CD4-positive, alpha-beta T cell (primary cell): ENCODE data around the gene CHD2. TPM values are rescaled to one million over a fixed set of nuclear protein-coding genes. Genes with fewer than 3 reads are reported as not detected.

Experiments
- ATAC-seq: fragments of 200-7000 bp; cut with Tn5 transposase; one replicate; pipeline ENCODE4 v1.10.0; 2022; ENCODE audit warnings: mild to moderate bottlenecking; ENCODE audit not compliant: poor library complexity
- CTCF ChIA-PET: fragments of 350-600 bp; sonication (Branson Sonifier 250); formaldehyde crosslinking; loops from one replicate; lab custom pipeline; 2021; ENCODE audit warnings: antibody characterized with exemption, inconsistent platforms; lab: Charles Lee
- POLR2A ChIA-PET: fragments of 350-600 bp; sonication (Branson Sonifier 250); formaldehyde crosslinking; loops from one replicate; lab custom pipeline; 2021; ENCODE audit warnings: antibody characterized with exemption, inconsistent platforms; lab: Charles Lee
- DNase-seq, 14 experiments: peaks; one replicate each; pipeline ENCODE4 v3.0.0-alpha.2; 2013 to 2020; ENCODE audit warnings: mixed read lengths in 2 of 14
- H3K27ac ChIP-seq, 2 donors: one replicate each; pipeline versions ENCODE4 v1.5.1 to v1.7.0; 2013; ENCODE audit warnings: low read length in 2 of 2, low read depth in 1 of 2, mild to moderate bottlenecking in 1 of 2
- H3K27me3 ChIP-seq, 2 experiments: 1 replicate in 1 of 2; 2 replicates in 1 of 2; pipeline versions ENCODE4 v1.6.1 to v1.7.0; 2013; ENCODE audit warnings: low read length in 2 of 2, control low read depth in 1 of 2, mild to moderate bottlenecking in 1 of 2, moderate library complexity in 1 of 2; ENCODE audit not compliant: insufficient read depth in 2 of 2, control insufficient read depth in 1 of 2
- H3K36me3 ChIP-seq: one replicate; pipeline ENCODE4 v1.6.1; 2013; ENCODE audit warnings: low read length, control low read depth; ENCODE audit not compliant: insufficient read depth
- H3K4me1 ChIP-seq: one replicate; pipeline ENCODE4 v1.6.1; 2013; ENCODE audit warnings: low read length, control low read depth; ENCODE audit not compliant: insufficient read depth
- H3K4me3 ChIP-seq: one replicate; pipeline ENCODE4 v1.5.1; 2013; ENCODE audit warnings: mild to moderate bottlenecking, low read length, moderate library complexity
- H3K9me3 ChIP-seq, 2 experiments: 1 replicate in 1 of 2; 2 replicates in 1 of 2; pipeline versions ENCODE4 v1.6.1 to v1.7.0; 2013; ENCODE audit warnings: low read length in 2 of 2, mild to moderate bottlenecking in 2 of 2, control low read depth in 1 of 2, moderate library complexity in 1 of 2; ENCODE audit not compliant: control insufficient read depth in 1 of 2, insufficient read depth in 1 of 2
- H3K27ac Mint-ChIP-seq: one replicate; pipeline ENCODE4 v1.8.0; 2020; ENCODE audit warnings: mixed read lengths
- H3K27me3 Mint-ChIP-seq: one replicate; pipeline ENCODE4 v1.8.0; 2021; ENCODE audit warnings: mixed read lengths
- H3K36me3 Mint-ChIP-seq: one replicate; pipeline ENCODE4 v1.8.0; 2021; ENCODE audit warnings: low read depth, mixed read lengths
- H3K4me1 Mint-ChIP-seq: one replicate; pipeline ENCODE4 v1.8.0; 2021; ENCODE audit warnings: low read depth, mixed read lengths
- H3K4me3 Mint-ChIP-seq: one replicate; pipeline ENCODE4 v1.8.0; 2020; ENCODE audit warnings: mild to moderate bottlenecking, mixed read lengths
- H3K9me3 Mint-ChIP-seq: one replicate; pipeline ENCODE4 v1.8.0; 2020; ENCODE audit warnings: mixed read lengths
- intact Hi-C, 2 experiments: fragments of 100-400 bp; cut with DNase I in 1 of 2; cut with micrococcal nuclease in 1 of 2; formaldehyde crosslinking; loops; one replicate each; pipeline versions ENCODE4 v1.15.1 to v1.9.0; 2023 to 2025; cut with DNase I, micrococcal nuclease
- total RNA-seq, 174 experiments: library from RNA in 2 of 174; stranded (reverse) in 2 of 174; gene quantifications; one replicate each; pipeline ENCODE4 v1.2.3 and lab custom pipeline; 2021 to 2026
- TF ChIP-seq, protein P1 (sequence below): fragments of 200-600 bp; IDR thresholded peaks from one replicate; pipeline ENCODE4 v1.8.0; 2022; ENCODE audit warnings: antibody characterized with exemption, mild to moderate bottlenecking

The CHD2 gene
- total RNA-seq, 2 experiments from 2014 or later: 615 to 660 TPM

DNA sequence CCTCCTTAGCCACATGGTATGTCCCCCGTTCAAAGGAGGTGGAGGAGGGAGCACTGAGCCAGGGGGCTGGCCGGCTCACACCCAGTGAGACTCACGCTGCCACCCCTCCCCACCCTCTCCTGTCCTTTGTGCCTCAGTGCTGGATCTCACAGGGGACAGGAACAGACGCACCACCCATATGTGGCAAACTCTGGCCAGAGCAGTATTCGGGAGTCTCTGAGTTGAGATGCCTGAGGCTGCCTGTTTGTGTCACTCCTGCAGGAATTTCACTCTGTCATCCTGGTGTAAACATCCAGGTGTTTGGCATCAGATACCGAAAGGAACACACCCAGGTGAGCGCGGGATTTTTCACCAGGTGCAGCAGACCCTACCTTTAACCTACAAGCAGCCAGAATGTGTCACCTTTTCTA lies 163.1 kb downstream of the CHD2 start:
- POLR2A ChIA-PET: no interaction called here
- no peaks in the 10 kb centered on the region for H3K9me3 ChIP-seq
- Mint-ChIP-seq H3K9me3 (no peaks in the 10 kb centered on the region), H3K36me3 (no peaks in the 10 kb centered on the region), H3K27ac (no peak overlapping the region), H3K4me1 (no peaks in the 10 kb centered on the region), H3K27me3 (peaks cover 7% of the 10 kb centered on the region), H3K4me3 (no peak overlapping the region)
- TF ChIP-seq, protein P1, sequence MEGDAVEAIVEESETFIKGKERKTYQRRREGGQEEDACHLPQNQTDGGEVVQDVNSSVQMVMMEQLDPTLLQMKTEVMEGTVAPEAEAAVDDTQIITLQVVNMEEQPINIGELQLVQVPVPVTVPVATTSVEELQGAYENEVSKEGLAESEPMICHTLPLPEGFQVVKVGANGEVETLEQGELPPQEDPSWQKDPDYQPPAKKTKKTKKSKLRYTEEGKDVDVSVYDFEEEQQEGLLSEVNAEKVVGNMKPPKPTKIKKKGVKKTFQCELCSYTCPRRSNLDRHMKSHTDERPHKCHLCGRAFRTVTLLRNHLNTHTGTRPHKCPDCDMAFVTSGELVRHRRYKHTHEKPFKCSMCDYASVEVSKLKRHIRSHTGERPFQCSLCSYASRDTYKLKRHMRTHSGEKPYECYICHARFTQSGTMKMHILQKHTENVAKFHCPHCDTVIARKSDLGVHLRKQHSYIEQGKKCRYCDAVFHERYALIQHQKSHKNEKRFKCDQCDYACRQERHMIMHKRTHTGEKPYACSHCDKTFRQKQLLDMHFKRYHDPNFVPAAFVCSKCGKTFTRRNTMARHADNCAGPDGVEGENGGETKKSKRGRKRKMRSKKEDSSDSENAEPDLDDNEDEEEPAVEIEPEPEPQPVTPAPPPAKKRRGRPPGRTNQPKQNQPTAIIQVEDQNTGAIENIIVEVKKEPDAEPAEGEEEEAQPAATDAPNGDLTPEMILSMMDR: no peak
- H3K4me1 ChIP-seq: no peaks in the 10 kb centered on the region
- peaks cover 0 to 4% of the 10 kb centered on the region in 2 experiments for H3K27me3 ChIP-seq
- CTCF ChIA-PET: no interaction called here
- no peaks in the 10 kb centered on the region for H3K36me3 ChIP-seq
- intact Hi-C loops: no loop called here
- no peak overlapping the region for H3K4me3 ChIP-seq
- ATAC-seq (no peak), DNase-seq (no peak)
- no peak overlapping the region for H3K27ac ChIP-seq

DNA sequence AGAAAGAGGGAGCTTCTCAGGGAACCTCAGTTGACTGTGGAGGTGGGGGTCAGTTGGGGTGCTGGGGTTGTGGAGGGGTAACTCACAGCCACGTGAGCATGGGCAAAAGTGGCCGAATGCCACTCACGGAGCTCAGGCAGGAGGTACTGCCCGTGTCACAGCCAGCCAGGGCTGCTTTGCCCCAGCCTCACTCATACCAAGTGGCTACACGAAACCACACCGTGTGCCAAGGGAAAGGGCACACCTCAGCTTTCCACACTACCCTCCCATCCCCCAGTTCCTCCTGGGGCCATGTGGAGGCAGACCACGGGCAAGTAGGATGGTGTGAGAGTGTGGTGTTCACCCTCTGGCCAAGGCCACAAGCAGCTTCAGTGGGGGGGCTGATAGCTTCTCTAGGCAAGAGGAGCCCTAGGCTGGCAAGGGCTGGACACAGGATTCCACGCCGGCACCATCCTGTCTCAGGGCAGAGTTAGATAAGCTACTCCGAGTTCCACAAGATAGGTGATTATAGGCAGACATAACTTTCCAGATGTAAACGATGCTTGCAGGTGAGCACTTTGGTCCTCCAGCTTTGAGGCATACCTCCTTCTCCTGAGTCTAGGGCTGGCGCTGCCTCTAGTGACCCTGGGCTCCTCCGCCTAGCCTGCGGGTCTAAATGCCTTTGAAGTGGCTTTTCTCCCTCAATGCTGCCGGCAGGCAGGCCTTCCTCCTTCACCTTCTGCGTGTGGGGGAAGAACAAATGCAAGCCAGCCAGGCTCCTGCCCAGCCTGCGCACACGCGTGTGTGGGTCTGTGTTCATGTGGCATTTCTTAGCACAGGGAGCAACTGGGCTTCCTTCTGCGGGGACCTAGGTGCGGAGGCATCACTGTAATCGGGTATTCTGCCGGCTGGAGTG lies 163.9 kb downstream of the CHD2 start:
- no peaks in the 10 kb centered on the region for H3K4me1 ChIP-seq
- Mint-ChIP-seq H3K27me3 (peaks cover 11% of the 10 kb centered on the region), H3K36me3 (no peaks in the 10 kb centered on the region), H3K9me3 (no peaks in the 10 kb centered on the region), H3K4me1 (no peaks in the 10 kb centered on the region), H3K4me3 (no peak overlapping the region), H3K27ac (no peak overlapping the region)
- H3K27ac ChIP-seq: no peak overlapping the region
- peaks cover 0 to 4% of the 10 kb centered on the region in 2 experiments for H3K27me3 ChIP-seq
- TF ChIP-seq, protein P1: no peak
- no peak for DNase-seq
- ChIA-PET CTCF (no interaction called here), POLR2A (no interaction called here)
- H3K4me3 ChIP-seq: no peak overlapping the region
- no peaks in the 10 kb centered on the region for H3K9me3 ChIP-seq
- ATAC-seq: no peak
- no peaks in the 10 kb centered on the region for H3K36me3 ChIP-seq
- intact Hi-C loops: no loop called here

DNA sequence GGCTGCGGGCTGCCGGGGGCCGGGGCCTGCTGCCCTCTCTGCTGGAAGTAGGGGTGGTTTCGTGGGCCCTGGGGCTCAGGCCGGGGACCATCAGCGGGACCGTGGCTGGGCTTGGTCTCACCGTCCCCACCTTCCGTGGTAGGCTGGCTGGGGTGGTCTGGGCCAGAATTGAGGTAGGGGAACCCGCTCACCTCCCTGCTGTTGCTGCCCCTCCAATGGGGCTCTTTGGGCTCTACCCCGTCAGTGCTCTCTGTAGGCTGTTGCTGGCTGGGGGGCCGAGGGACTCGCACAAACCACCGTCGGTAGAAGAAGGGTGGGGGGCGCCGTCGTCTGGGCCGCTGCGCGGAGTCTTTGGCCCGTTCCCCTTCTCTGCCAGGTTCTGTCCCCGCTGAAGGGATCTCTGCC lies 165.5 kb downstream of the CHD2 start:
- POLR2A ChIA-PET: no interaction called here
- CTCF ChIA-PET: no interaction called here
- no peak for ATAC-seq
- Mint-ChIP-seq H3K4me1 (no peaks in the 10 kb centered on the region), H3K27me3 (peaks cover 21% of the 10 kb centered on the region), H3K4me3 (no peak overlapping the region), H3K9me3 (no peaks in the 10 kb centered on the region), H3K36me3 (no peaks in the 10 kb centered on the region), H3K27ac (no peak overlapping the region)
- no peaks in the 10 kb centered on the region for H3K4me1 ChIP-seq
- H3K27me3 ChIP-seq: peaks cover 7 to 8% of the 10 kb centered on the region in 2 experiments
- no peak for DNase-seq
- no peak overlapping the region for H3K27ac ChIP-seq
- no peaks in the 10 kb centered on the region for H3K36me3 ChIP-seq
- no peak overlapping the region for H3K4me3 ChIP-seq
- TF ChIP-seq, protein P1: no peak
- intact Hi-C loops: no loop called here
- H3K9me3 ChIP-seq: no peaks in the 10 kb centered on the region
